HPDE6-E6E7 (cell line): ENCODE data around the gene RANGAP1.

Experiments
- DNase-seq: peaks from one replicate; pipeline ENCODE4 v3.0.0; 2011; ENCODE audit warnings: missing footprints; ENCODE audit errors: extremely low spot score

RANGAP1 gene

DNA sequence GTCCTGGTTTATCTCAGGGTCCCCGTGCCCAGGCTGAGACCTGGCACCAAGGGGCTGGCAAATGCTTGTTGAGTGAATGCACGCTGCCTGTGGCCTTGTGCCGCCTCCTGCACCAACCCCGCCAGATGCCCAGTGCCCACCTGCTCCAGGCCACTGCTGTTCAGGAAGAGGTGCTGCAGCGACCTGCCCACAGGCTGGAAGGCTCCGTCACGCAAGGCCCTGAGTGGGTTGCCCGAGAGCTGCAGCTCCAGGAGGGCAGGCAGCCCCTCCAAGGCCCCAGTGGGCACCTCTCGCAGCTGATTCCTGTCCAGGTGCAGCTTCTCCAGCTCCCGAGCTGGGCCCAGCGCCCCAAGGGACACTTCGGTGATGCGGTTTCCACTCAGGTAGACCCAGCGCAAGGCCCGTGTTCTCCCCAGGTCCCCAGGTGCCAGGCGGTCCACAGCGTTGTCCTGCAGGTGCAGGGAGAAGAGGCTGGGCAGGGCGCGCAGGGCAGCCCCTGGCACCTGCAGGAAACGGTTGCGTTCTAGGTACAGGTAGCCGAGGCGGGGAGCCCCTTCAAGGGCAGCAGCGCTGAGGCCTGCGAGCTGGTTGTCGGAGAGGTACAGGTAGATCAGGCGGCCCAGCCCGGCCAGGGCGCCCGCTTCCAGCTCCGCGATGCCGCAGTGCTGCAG lies 48.8 kb downstream of the RANGAP1 start:
- no peak for DNase-seq

DNA sequence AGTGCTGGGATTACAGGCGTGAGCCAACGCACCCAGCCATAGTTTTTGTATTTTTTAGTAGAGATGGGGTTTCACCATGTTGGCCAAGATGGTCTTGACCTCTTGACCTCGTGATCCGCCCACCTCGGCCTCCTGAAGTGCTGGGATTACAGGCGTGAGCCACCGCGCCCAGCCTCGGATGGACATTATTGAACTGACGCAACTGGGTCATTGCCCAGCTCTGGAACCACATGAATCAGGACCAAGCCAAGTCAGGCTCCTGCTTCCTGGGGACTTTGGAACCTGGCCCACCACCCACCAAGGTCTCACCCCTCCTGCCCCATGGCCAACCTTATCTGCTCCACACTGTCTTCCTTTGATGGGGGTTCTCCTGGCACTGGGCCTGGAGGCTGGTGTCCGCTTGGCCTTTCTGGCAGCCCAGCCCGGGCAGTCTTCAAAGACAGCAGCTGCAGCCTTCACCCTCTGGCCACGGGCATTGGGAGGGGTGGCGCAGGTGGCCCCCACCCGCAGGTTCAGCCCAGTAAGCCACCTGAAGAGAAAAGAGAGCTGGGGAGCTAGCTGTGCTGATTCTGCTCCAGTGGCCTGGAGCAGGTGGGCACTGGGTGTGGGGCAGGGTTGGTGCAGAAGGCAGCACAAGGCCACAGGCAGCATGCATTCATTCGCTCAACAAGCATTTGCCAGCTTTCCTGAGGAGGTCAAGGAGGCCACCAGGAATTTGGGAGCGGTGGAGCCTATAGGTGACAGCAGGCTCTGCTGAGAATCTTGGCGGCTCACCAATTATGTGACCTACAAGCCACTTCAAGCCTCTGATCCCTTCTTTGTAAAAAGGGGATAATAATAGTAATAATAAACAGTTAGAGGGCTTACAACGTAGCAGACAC lies 50.9 kb downstream of the RANGAP1 start:
- DNase-seq = no peak

DNA sequence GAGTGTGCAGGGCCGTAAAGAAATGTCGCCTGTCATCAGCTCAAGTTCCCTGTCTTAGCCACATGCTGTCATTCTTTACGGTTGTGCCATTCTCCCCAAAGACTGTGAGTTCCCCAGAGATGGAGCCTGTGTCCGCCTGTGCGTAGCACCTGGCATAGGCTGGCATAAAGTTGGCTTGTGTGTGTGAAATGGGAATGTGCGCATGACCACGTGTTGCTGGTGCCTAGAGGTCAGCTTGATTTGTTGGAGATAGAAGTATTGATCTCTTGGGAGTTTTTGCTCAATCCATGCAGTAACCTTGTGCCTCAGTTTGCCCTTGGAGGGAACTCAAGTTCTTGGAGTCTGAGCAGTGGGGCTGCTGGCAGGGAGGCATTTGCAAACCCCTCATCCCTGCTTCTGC lies 54.6 kb downstream of the RANGAP1 start:
- DNase-seq = no peak

DNA sequence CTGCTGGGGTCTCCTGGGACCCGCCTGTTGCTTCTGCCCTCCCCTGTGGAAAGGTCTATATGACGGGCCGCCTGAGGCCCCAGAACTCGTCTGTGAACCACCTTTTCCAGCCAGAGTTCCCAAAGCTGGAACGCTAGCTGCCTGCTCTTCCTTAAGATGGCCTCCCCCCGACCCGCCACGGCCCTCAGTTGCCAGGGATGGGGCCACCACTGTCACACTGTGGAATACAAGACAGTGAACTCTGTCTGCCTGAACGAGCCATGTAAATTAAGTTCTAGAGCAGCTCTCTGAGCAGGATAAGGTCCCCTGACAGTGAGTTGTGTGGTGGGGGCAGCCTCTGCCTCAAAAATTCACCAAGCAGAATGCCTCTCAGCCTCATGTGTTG lies 55.6 kb downstream of the RANGAP1 start:
- no peak for DNase-seq

DNA sequence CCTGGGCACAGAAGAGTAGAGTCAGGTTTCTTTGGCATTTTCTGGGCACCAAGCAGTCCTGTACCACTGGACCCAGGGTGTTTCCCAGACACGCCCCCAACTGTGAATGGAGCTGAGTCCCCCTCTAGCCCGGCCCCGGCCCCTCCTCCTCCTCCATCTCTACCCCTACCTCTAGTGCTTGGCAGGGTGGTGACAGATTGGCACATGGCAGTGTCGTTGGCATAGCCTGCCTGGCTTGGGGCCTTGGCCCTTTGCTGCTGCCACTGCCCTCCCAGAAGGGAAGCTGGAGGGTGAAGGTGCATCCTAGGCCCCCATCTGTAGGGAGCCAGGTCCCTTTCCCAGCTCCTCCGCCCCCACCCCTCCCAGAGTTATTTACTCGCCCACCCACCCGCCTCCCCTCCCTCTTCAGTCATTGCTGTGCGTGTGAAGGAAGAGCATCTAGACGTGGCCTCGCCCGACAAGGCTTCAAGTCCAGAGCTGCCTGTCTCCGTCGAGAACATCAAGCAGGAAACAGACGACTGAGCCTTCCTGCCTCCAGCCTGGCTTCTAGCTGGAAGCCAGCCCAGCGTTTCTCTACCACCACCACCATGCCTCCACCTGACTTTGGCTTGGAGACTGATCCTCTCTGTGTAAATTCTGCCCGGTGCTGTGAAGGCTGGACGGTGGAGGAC lies 56.1 kb downstream of the RANGAP1 start:
- no peak for DNase-seq

DNA sequence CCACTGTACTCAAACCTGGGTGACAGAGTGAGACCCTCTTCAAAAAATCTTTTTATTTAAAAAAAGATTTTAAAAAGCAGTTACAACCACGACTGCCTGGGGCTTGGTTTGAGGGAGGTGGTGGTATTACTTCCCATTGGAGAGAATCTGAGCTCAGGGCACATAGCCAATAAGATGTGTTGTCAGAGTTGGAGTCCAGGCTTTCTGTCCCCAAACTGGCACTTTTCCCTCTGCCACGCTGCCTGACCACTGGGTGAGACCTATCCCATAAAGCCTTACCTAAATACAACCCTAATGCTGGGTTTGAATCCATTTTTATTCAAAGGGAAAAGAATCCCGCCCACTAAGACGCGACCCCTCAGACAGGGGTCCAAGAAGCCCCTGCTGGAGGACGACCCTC lies 56.8 kb downstream of the RANGAP1 start:
- no peak for DNase-seq

DNA sequence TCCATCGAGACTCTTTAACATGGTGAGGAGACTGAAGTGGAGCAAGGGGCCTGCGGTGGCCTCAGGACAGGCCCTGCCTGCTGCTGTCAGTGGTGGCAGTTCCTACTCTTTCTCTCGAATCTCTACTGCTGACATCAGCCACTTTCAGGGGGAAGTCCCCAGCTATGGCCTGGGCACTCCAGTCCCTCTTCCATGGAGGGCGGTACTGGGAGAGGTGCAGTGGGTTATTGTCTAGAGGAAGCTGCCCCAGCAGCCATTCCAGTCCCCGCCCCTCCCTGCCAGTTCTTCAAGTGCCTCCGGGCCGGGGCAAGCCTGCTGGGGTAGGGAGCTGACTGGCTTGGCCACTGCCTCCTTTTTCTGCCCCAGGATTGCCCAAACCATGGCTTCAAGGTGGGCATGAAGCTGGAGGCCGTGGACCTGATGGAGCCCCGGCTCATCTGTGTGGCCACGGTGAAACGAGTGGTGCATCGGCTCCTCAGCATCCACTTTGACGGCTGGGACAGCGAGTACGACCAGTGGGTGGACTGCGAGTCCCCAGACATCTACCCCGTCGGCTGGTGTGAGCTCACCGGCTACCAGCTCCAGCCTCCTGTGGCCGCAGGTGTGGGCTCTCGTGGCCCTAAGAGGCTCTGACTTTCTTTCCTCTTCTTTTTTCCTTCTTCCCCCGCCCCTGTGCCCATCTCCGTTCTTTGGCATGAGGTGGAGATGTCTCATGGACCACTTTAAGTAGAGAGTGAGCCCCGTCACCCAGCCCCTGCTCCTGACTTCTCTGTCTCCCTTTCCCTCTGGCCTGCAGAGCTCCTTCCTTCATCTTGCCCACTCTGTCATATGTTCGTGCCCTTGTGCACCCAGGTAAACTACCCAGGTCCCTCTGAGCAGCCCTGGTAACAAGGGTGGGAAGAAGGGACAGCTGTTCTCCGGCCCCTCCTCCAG lies 59.0 kb downstream of the RANGAP1 start:
- no peak for DNase-seq

DNA sequence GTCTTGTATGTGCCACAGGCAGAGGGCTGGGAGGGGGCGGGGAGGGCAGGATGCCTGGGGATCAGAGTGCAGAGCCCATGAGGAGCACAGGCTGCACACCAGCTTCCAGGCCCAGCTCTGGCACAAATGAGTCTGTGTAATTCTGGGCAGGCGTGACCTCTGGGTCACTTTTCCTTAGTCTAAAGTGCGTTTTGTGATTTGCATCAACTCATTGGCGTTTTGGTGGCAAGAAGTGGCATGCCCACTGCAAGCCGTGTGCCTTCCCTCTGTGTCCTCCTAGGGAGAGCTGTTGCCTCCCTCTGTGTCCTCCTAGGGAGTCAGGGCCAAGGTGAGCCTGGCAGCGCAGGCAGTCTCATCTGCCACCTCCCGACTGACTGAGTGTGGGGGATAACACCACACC lies 62.5 kb downstream of the RANGAP1 start:
- DNase-seq = no peak

DNA sequence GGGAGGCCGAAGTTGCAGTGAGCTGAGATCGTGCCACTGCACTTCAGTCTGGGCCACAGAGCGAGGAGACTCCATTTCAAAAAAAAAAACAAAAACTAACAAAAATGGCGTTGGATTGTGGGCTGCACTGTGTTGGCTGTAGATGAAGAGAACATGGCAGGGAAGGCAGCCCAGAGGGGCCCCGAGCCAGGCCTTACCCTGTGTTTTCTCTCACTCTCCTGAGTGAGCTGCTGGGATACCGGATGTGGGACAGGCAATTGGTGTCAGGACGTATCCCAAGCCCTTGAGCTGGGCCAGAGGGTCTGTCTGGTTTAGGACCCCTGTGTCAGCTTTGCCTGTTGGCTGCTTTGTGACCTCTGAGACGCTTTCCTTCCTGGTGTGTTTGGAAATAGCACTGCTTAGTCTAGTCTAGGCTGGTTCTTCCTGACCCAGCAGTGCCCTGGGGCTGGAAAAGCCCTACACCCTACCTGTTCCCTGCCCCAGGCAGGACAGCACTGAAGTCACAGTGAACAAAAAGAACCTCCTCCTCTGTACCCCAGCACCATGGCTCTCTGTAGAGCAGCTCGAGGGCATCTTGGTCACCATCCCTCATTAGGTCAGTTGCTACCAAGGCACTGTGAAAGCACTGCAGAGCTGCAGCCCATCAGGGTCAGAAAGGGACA lies 63.0 kb downstream of the RANGAP1 start:
- DNase-seq = no peak

DNA sequence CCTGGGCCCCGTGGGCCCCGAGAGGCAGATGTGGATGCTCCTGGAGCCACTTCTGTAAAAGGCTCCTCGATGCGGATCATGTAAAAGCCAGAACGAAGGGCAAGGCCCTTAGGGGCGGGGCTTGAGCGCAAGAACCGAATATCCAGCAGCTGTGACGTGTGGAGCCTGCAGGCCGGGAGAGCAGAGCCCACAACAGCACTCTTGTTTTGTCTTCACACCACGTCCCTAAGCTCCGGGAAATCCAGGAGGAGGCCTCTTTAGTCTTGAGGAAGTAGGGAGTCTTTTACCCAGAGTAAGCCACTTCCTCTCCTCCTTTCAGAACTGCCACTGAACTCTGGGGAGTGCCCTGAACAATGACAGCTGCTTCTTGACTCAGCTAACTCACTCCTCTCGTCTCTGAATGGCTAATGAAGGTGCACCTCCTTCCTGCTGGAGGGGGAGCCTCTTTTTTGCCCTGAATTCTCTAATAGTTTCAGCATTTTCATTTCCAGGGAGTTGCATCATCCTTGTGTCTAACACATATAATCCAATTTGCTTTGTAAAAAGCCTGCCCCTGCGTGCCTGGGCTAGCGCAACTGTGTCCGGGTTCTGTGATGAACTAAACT lies 68.3 kb downstream of the RANGAP1 start:
- peak; percentile 86 for DNase-seq

DNA sequence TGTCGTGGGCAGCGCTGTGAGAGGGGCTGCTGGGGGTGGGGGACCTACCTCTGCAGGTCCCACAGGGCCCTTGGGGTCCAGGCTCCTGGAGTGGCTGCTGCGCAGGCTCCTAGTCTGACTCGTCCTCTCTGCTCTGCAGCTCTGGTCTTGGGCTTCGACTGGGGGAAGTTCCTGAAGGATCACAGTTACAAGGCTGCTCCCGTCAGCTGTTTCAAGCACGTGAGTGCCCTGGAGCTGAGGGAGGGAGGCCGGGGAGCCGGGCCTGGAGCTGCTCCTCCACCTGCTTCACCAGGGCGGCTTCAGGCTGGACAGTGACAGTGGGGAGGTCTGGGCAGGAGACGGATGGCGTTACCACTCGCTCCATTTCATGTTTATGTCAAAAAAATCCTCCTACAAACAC lies 69.0 kb downstream of the RANGAP1 start:
- no peak for DNase-seq

DNA sequence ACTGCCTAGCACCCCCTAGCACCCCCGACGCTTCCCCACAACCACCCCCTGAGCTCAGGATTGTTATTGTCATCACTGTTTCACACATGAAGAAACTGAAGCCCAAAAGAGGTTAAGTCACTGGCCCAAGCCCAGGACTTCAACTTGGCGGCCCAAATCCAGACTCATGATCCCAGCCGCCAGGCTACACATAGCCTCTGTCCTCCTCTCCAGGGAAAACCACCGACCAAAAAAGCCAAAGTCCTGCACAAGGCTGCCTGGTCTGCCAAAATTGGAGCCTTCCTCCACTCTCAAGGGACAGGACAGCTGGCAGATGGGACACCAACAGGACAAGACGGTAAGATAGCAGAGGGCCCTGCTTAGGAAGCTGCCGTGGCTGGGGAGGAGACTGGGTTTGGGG lies 70.1 kb downstream of the RANGAP1 start:
- DNase-seq = no peak

DNA sequence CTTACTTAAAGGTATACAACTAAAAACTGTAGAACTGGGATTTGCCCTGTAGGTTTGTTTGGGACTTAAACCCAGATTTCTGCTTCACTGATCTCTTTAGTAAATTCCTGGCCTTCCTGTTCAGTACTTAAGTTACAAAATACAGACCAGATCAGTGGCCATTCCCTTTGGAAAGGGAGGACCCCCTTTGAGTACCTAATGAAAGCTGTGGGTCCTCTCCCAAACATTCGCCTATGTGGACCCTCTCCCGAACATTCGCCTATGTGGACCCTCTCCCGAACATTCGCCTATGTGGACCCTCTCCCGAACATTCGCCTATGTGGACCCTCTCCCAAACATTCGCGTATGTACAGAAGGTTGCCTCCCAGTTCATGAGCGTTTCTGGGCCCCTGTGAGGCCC lies 70.6 kb downstream of the RANGAP1 start:
- no peak for DNase-seq

DNA sequence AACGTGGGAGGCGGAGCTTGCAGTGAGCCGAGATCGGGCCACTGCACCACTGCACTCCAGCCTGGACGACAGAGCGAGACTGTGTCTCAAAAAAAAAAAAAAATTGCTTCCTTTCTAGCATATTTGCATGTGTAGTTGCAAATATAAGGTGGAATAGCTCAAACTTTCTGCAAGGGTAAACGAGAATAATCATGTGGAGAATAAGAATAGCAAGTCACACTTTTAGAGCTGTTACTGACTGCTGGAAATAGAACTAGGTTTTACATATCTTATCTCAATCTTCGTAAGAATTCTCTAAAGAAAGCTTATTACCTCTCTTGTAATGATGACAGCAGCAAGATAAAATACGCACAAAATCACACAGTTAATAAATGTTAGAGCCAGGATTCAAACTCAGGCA lies 79.3 kb downstream of the RANGAP1 start:
- no peak for DNase-seq

DNA sequence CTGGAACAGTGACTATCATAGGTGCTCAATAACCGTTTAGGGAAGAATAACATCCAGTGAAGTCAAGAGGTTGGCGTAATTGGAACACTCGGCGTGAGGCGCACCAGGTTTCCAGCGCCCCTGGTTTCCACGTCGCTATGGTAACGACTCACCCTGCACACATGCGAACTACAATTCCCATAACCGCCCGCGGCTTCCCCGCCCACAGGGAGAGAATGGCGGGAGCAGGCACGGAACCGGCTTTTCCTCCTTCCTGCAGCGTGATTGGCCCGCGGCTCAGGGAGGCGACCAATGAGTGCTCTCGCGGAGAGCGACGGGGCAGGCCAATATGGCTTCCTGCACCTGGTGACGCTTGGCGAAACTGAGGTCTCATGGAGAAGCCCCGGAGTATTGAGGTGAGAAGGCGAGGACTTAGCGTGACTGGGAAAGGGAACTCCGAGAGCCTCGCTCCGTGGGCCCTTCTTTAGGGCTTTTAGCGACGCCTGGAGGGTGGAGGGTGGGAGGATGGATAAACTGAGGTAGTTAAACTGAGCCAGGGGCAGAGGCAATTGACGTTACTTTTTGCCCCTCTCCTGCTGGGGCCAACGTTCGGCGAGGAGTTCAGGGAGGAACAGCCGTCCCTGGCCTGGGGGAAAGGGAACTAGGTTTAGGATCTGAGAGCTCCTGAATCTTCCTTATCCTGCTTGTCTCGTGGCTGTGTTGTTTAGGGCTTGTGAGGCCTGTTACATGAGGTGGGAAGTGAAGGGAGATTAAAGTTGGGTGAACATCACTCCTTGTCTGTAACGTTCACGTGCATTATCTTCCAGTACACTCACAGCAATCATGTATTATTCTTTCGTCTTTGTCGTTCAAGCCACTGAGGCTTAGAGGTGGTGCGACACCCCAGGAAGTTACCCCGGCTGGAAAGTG lies 80.7 kb downstream of the RANGAP1 start, which contains the start of gene L3MBTL2:
L3MBTL2 (plus strand) TSS at position 321 of the 909 bp plus-strand sequence; CDS start at position 372, 51 bp downstream.
- DNase-seq = peak; percentile 98

DNA sequence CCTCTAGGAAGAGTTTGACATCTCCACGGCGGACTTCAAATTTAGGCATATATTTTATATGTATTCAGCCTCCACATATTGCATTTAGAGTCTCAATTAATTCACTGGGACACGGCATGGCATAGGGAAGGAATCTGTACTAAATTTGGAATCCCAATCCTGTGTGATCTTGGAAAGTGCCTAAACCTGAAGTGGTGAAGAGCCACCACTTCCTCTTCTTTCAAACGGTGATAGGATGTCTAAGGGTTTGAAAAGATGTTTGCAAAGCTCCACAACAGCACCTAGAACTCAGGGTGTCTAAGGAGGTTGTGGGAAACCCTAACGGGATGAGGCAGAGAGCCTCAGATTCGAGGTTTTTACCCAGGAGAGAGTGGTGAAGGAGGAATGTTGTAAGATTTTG lies 81.9 kb downstream of the RANGAP1 start:
- no peak for DNase-seq

DNA sequence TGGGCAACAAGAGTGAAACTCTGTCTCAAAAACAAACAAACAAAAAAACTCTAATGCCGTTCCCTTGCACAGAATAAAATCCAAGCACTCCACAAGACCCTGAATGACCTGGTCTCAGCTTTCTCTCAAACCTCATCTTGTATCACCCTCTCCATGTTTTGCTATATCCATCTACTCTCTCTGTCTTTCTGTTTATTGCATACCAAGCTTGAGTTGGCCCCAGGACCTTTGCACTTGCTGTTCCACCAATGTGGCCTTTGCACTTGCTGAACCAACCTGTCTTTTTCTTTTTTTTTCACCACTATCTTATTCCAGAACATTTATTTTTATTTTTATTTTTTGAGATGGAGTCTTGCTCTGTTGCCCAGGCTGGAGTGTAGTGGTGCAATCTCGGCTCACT lies 82.9 kb downstream of the RANGAP1 start:
- no peak for DNase-seq

DNA sequence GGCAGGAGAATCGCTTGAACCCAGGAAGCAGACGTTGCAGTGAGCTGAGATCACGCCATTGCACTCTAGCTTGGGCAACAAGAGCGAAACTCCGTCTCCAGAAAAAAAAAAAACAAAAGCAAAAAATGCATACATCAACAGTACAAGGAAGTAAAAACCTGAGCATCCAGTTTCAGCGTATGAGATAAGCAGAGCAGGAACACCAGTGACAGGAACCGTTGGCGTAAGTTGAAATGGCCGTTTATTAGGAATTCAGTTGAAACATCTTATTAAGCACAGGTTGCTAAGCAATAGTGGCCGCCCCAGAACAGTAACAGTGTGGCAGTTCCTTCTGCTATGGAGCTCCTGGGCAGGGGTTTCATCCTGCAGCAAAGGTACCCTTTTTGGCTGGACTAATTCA lies 84.8 kb downstream of the RANGAP1 start:
- DNase-seq = no peak

DNA sequence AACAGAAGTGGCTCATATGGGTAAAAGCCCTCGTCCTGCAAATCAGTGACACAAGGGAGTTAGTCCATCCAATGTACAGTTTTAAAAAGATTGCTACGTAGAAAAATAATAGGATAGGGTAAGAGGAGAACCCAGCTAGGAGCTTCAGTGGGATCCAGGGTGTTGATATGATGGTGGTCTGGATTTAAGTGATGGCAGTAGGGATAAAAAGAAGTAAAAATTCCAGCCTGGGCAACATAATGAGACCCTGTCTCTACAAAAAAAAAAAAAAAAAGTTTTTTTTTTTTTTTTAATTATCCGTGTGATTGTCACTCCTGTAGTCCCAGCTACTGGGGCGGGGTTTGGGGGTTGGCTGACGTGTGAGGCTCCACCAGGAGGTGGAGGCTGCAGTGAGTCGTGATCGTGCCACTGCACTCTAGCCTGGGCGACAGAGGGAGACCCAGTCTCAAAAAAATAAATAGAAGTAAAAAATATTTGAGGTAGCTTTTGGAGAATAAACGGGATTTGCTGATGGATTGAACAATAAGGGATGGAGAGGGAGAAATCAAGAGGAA lies 87.9 kb downstream of the RANGAP1 start:
- DNase-seq = no peak
